ENCODE measurements around the gene MLPH.

DNA sequence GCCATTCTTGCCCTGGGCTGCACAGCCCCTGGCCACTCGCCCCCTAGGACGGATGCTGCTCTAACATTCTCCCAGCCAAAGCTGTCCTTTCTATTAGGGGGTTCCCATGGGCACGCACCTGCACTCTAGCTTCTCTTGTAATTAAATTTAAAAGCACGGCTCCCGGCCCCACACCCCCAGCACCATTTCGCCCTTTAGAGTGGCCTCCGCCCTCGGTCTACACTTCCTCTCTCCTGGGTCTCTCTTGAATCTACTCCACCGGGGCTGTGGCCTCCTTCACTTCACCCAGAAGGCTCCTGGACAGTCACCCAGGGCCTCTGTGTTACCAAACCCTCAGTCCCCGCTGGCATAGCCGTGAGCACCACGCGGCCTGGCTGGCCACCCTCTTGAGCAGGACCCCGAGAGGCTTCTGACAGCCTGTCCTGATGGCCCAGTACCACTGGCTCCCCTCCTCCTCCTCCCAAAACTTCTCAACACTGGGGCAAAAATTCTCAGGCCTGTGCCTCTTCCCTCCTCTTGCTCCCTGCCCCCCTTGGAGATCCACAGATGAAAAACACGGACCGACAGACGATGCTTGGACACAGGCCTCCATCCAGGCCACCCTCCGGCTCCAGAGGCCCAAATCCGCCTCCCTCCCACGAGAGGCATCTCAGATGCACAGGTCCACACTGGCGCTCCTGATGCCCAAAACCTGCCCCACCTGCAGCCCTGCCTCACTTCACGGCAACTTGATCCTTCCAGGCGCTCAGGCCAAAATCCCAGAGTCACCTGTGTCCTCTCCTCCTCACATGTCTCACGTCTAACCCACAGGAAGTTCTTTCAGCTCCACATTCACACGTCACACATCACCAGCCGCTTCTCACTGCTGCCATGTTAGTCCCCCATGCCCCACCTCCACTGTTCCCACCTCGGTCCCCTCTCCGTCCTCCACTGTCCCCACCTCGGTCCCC lies 110.4 kb downstream of the MLPH start:
- no peak for TF ChIP-seq POLR2A (IDR thresholded peaks at IDR 0.05; ENCODE audit: low read length)
- no peak for TF ChIP-seq GATA1 (IDR thresholded peaks at IDR 0.05; ENCODE audit: low read depth, low read length)

Data from erythroblast (primary cell).